Left lung (tissue), 10 donors: Measurements from ENCODE around the gene P4HA1. TPM values are rescaled to one million over a fixed set of nuclear protein-coding genes. Genes with fewer than 3 reads are reported as not detected.
"Not testable (repeated sequence)": the region's sequence is repeated elsewhere in the genome, so short reads cannot be mapped to it uniquely, and the experiment has no call there.

Experiments
- ATAC-seq: fragments of 200-7000 bp; cut with Tn5 transposase; one replicate; pipeline ENCODE4 v1.9.1; 2020; ENCODE audit warnings: moderate library complexity
- DNase-seq, 4 donors: peaks; one replicate each; pipeline ENCODE4 v3.0.0-alpha.2; 2013 to 2020
- H3K27ac ChIP-seq, 2 donors: fragments of 200-600 bp; sonication (generic) in 1 of 2; one replicate each; pipeline versions ENCODE4 v1.5.0 to v1.8.0; 2020 to 2021
- H3K27me3 ChIP-seq, 2 donors: fragments of 200-600 bp; sonication (generic) in 1 of 2; one replicate each; pipeline versions ENCODE4 v1.5.0 to v1.8.0; 2020 to 2021
- H3K36me3 ChIP-seq, 2 donors: fragments of 200-600 bp; sonication (generic) in 1 of 2; one replicate each; pipeline versions ENCODE4 v1.5.0 to v1.8.0; 2020 to 2021
- H3K4me1 ChIP-seq, 2 donors: fragments of 200-600 bp; one replicate each; pipeline ENCODE4 v1.8.0; 2021
- H3K4me3 ChIP-seq, 2 donors: fragments of 200-600 bp; sonication (generic) in 1 of 2; one replicate each; pipeline versions ENCODE4 v1.5.0 to v1.8.0; 2020 to 2021; ENCODE audit warnings: mild to moderate bottlenecking in 1 of 2
- H3K9me3 ChIP-seq, 2 donors: fragments of 200-600 bp; sonication (generic) in 1 of 2; one replicate each; pipeline versions ENCODE4 v1.5.0 to v1.8.0; 2020 to 2021
- intact Hi-C, 2 donors: fragments of 100-400 bp; cut with DNase I; formaldehyde crosslinking; loops; one replicate each; pipeline versions ENCODE4 v1.11.2 to v1.14.2; 2022
- polyA plus RNA-seq, 6 donors: library from polyadenylated mRNA; unstranded; fragments of 120-200 nt; gene quantifications; one replicate each; pipeline ENCODE4 v1.2.1, GENCODE V29; 2013; ENCODE audit not compliant: insufficient read length in 6 of 6
- total RNA-seq, 2 donors: library from RNA; stranded (reverse); fragmentation: NEBNext Ultra II Directional; extraction: Animal tissue kit (Norgen Biotek cat#: 25700); gene quantifications; one replicate each; pipeline ENCODE4 v1.2.1, GENCODE V29; 2021
- TF ChIP-seq, protein P1 (sequence below), 2 donors: fragments of 200-600 bp; sonication (generic) in 1 of 2; IDR thresholded peaks; one replicate each; pipeline versions ENCODE4 v1.5.0 to v1.8.0; 2021; ENCODE audit warnings: antibody characterized with exemption in 2 of 2
- donor health status: DM: no; HTN: yes; CAD: no.
- donor health status: DM: no; HTN: no; CAD: no.

Gene P4HA1
- total and polyA plus RNA-seq, 8 donors = 47.4 to 94.4 (median 66.0) TPM

GRCh38 chr10:73032536-73032935 lies 64.1 kb downstream of the P4HA1 start:
- H3K9me3 ChIP-seq = no peaks in the 10 kb centered on the region
- no peaks in the 10 kb centered on the region for H3K4me1 ChIP-seq
- H3K27me3 ChIP-seq = no peaks in the 10 kb centered on the region
- no peak overlapping the region for H3K27ac ChIP-seq
- ATAC-seq (no peak), DNase-seq (no peak)
- H3K36me3 ChIP-seq = peaks cover 0 to 51% of the 10 kb centered on the region in 2 donors
- TF ChIP-seq, protein P1, sequence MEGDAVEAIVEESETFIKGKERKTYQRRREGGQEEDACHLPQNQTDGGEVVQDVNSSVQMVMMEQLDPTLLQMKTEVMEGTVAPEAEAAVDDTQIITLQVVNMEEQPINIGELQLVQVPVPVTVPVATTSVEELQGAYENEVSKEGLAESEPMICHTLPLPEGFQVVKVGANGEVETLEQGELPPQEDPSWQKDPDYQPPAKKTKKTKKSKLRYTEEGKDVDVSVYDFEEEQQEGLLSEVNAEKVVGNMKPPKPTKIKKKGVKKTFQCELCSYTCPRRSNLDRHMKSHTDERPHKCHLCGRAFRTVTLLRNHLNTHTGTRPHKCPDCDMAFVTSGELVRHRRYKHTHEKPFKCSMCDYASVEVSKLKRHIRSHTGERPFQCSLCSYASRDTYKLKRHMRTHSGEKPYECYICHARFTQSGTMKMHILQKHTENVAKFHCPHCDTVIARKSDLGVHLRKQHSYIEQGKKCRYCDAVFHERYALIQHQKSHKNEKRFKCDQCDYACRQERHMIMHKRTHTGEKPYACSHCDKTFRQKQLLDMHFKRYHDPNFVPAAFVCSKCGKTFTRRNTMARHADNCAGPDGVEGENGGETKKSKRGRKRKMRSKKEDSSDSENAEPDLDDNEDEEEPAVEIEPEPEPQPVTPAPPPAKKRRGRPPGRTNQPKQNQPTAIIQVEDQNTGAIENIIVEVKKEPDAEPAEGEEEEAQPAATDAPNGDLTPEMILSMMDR (IDR thresholded peaks at IDR 0.05) = no peak
- no peak overlapping the region for H3K4me3 ChIP-seq
- intact Hi-C loops = no loop called here

GRCh38 chr10:73026623-73027022 lies 70.0 kb downstream of the P4HA1 start:
- H3K4me3 ChIP-seq, H3K4me1 ChIP-seq, DNase-seq, H3K27me3 ChIP-seq, H3K9me3 ChIP-seq, intact Hi-C loops, H3K27ac ChIP-seq, ATAC-seq: not testable (repeated sequence)
- peaks cover 0 to 36% of the 10 kb centered on the region in 2 donors for H3K36me3 ChIP-seq

DNA sequence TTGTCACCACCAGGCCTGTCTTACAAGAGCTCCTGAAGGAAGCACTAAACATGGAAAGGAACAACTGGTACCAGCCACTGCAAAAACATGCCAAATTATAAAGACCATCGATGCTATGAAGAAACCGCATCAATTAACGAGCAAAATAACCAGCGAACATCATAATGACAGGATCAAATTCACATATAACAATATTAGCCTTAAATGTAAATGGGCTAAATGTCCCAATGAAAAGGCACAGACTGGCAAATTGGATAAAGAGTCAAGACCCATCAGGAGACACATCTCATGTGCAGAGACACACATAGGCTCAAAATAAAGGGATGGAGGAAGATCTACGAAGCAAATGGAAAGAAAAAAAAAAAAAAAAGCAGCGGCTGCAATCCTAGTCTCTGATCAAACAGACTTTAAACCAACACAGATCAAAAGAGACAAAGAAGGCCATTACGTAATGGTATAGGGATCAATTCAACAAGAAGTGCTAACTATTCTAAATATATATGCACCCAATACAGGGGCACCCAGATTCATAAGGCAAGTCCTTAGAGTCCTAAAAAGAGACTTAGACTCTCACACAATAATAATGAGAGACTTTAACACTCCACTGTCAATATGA lies 73.1 kb downstream of the P4HA1 start:
- H3K4me3 ChIP-seq, H3K27me3 ChIP-seq, H3K4me1 ChIP-seq, H3K9me3 ChIP-seq, ATAC-seq, H3K27ac ChIP-seq, intact Hi-C loops, DNase-seq: not testable (repeated sequence)
- H3K36me3 ChIP-seq = peaks cover 0 to 34% of the 10 kb centered on the region in 2 donors

DNA sequence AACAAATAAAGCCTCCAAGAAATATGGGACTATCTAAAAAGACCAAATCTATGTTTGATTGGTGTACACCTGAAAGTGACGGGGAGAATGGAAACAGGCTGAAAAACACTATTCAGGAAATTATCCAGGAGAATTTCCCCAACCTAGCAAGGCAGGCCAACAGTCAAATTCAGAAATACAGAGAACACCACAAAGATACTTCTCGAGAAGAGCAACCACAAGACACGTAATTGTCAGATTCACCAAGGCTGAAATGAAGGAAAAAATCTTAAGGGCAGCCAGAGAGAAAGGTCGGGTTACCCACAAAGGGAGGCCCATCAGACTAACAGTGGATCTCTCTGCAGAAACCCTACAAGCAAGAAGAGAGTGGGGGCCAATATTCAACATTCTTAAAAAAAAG lies 73.7 kb downstream of the P4HA1 start:
- H3K4me3 ChIP-seq, H3K27me3 ChIP-seq, DNase-seq, H3K9me3 ChIP-seq, H3K27ac ChIP-seq, H3K4me1 ChIP-seq, intact Hi-C loops, ATAC-seq: not testable (repeated sequence)
- peaks cover 0 to 36% of the 10 kb centered on the region in 2 donors for H3K36me3 ChIP-seq

DNA sequence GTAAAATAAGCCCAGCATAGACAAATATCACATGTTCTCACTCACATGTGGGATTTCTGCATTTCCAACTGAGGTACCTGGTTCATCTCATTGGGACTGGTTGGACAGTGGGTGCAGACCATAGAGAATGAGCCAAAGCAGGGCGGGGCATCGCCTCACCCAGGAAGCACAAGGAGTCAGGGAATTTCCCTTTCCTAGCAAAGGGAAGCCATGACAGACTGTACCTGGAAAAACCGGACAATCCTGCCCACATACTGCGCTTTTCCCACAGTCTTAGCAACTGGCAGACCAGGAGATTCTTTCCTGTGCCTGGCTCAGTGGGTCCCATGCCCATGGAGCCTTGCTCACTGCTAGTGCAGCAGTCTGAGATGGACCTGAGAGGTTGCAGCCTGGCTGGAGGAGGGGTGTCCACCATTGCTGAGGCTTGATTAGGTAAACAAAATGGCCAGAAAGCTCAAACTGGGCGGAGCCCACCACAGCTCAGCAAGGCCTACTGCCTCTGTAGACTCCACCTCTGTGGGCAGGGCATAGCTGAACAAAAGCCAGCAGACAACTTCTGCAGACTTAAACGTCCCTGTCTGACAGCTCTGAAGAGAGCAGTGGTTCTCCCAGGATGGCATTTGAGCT lies 75.0 kb downstream of the P4HA1 start:
- H3K4me1 ChIP-seq, H3K27me3 ChIP-seq, H3K9me3 ChIP-seq, DNase-seq, intact Hi-C loops, H3K27ac ChIP-seq, ATAC-seq, H3K4me3 ChIP-seq: not testable (repeated sequence)
- H3K36me3 ChIP-seq = peaks cover 0 to 40% of the 10 kb centered on the region in 2 donors

GRCh38 chr10:73021050-73021449 lies 75.6 kb downstream of the P4HA1 start:
- Histone ChIP-seq H3K27ac (no peak overlapping the region), H3K4me1 (peaks cover 0 to 5% of the 10 kb centered on the region in 2 donors), H3K27me3 (no peaks in the 10 kb centered on the region), H3K9me3 (no peaks in the 10 kb centered on the region), H3K4me3 (no peak overlapping the region), H3K36me3 (peaks cover 0 to 46% of the 10 kb centered on the region in 2 donors)
- ATAC-seq = no peak
- DNase-seq = no peak
- intact Hi-C loops = no loop called here
- TF ChIP-seq, protein P1 (IDR thresholded peaks at IDR 0.05) = no peak

DNA sequence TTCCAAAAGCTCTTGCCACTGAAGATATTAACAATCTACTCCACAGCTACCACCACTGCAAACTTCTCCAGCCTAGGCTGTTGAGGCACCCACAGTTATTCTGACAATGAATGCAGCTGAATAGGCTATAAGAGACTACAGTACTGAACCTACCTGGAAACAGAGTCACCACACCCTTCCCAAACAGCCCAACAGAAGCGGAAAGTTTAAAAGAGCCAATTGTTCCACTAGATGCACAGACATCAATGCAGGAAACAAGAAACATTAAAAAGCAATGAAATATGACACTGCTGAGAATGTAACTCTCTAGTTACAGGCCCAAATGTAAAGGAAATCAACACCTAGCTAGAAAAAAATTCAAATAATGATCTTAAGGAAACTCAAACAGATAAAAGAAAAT lies 77.6 kb downstream of the P4HA1 start:
- H3K9me3 ChIP-seq = no peaks in the 10 kb centered on the region
- intact Hi-C loops = no loop called here
- H3K4me1 ChIP-seq = peaks cover 0 to 5% of the 10 kb centered on the region in 2 donors
- H3K36me3 ChIP-seq = peaks cover 0 to 66% of the 10 kb centered on the region in 2 donors
- no peak overlapping the region for H3K27ac ChIP-seq
- ATAC-seq (no peak), DNase-seq (no peak)
- TF ChIP-seq, protein P1 (IDR thresholded peaks at IDR 0.05) = no peak
- no peaks in the 10 kb centered on the region for H3K27me3 ChIP-seq
- H3K4me3 ChIP-seq = no peak overlapping the region
